Muscle layer of colon (tissue), 2 donors: ENCODE measurements around the gene GLCCI1.
"Not testable (repeated sequence)": the region's sequence is repeated elsewhere in the genome, so short reads cannot be mapped to it uniquely, and the experiment has no call there.

Experiments used
- H3K27ac ChIP-seq: one replicate; pipeline ENCODE4 v1.7.0; 2013; ENCODE audit warnings: low read depth, mild to moderate bottlenecking, low read length, moderate library complexity
- H3K27me3 ChIP-seq, 2 donors: one replicate each; pipeline ENCODE4 v1.7.0; 2013; ENCODE audit warnings: low read length in 2 of 2, mild to moderate bottlenecking in 2 of 2; ENCODE audit not compliant: insufficient read depth in 2 of 2, control insufficient read depth in 1 of 2
- H3K36me3 ChIP-seq: one replicate; pipeline ENCODE4 v1.7.0; 2013; ENCODE audit warnings: mild to moderate bottlenecking, low read length; ENCODE audit not compliant: insufficient read depth
- H3K4me1 ChIP-seq: one replicate; pipeline ENCODE4 v1.7.0; 2013; ENCODE audit warnings: mild to moderate bottlenecking, low read length; ENCODE audit not compliant: insufficient read depth
- H3K4me3 ChIP-seq, 2 donors: one replicate each; pipeline ENCODE4 v1.7.0; 2013; ENCODE audit warnings: low read length in 2 of 2, low read depth in 1 of 2, mild to moderate bottlenecking in 1 of 2, moderate library complexity in 1 of 2
- H3K9ac ChIP-seq: one replicate; pipeline ENCODE4 v1.7.0; 2013; ENCODE audit warnings: low read length
- H3K9me3 ChIP-seq: one replicate; pipeline ENCODE4 v1.7.0; 2013; ENCODE audit warnings: mild to moderate bottlenecking, low read length
- donor health status: abdominal sarcoma.
- donor health status: Adenocarcinoma of cecum.

Gene GLCCI1

GRCh38 chr7:7992506-7992905, 23.9 kb downstream of the GLCCI1 start:
- no peaks in the 10 kb centered on the region for H3K36me3 ChIP-seq
- H3K27ac ChIP-seq = no peak overlapping the region
- H3K4me1 ChIP-seq = peaks cover 9% of the 10 kb centered on the region
- no peaks in the 10 kb centered on the region for H3K9me3 ChIP-seq
- H3K4me3 ChIP-seq = no peak overlapping the region
- H3K27me3 ChIP-seq = no peaks in the 10 kb centered on the region
- no peak overlapping the region for H3K9ac ChIP-seq

GRCh38 chr7:7995348-7995747, 26.8 kb downstream of the GLCCI1 start:
- not testable (repeated sequence) for H3K36me3 ChIP-seq

GRCh38 chr7:7996568-7996967, 28.0 kb downstream of the GLCCI1 start:
- H3K4me3 ChIP-seq = no peak overlapping the region
- H3K27me3 ChIP-seq = no peaks in the 10 kb centered on the region
- H3K4me1 ChIP-seq = no peaks in the 10 kb centered on the region
- H3K9ac ChIP-seq = no peak overlapping the region
- no peak overlapping the region for H3K27ac ChIP-seq
- H3K9me3 ChIP-seq = no peaks in the 10 kb centered on the region
- H3K36me3 ChIP-seq = no peaks in the 10 kb centered on the region

More at GRCh38 chr7:7995348-7995747, 26.8 kb downstream of the GLCCI1 start:
- H3K27me3 ChIP-seq, H3K4me1 ChIP-seq, H3K27ac ChIP-seq, H3K4me3 ChIP-seq, H3K9me3 ChIP-seq, H3K9ac ChIP-seq: not testable (repeated sequence)

DNA sequence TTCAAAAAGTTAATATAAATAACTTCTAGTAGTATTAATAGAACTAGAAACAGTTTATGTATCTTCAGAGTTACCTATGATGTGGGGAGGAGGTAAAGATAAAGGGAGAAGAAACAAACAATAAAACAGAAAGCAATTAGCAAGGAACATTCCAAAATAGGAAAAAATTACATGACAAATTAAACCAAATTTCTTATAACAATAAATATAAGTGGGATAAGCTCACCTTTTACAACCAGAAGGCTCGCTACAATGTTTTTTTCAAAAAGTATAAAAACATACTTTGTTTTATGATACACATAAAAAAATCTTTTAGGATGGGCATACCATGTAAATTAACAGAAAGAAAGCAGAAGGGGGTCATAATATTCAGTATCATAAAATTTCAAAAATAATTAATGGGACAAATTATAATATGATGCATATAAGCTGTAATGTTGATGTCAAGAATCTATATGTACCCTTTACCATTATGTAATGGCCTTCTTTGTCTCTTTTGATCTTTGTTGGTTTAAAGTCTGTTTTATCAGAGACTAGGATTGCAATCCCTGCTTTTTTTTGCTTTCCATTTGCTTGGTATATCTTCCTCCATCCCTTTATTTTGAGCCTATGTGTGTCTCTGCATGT, 31.8 kb downstream of the GLCCI1 start:
- no peaks in the 10 kb centered on the region for H3K36me3 ChIP-seq
- H3K9ac ChIP-seq = no peak overlapping the region
- H3K4me3 ChIP-seq = no peak overlapping the region
- H3K27me3 ChIP-seq = no peaks in the 10 kb centered on the region
- no peaks in the 10 kb centered on the region for H3K4me1 ChIP-seq
- H3K9me3 ChIP-seq = no peaks in the 10 kb centered on the region
- no peak overlapping the region for H3K27ac ChIP-seq

DNA sequence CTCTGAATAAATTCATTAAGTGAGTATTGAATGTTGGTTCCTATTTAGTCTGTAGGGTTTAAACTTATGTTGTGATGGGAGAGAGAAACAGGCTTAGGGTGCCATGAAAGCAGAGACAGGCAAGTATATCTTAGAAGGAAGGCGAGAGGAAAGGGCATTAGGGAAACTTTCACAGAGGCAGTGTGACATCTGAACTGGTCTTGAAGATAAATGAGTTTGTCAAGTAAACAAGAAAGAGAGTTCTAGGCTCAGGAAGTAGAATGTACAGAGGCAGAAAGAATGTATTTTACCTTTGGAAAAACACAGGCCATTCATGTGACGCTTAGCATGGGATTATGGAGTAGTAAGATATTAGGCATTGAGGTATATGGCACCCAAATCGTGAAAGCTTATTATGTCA, 34.5 kb downstream of the GLCCI1 start:
- Histone ChIP-seq H3K9me3 (no peaks in the 10 kb centered on the region), H3K9ac (no peak overlapping the region), H3K36me3 (no peaks in the 10 kb centered on the region)

GRCh38 chr7:8005279-8005678, 36.7 kb downstream of the GLCCI1 start:
- H3K27me3 ChIP-seq = no peaks in the 10 kb centered on the region
- no peaks in the 10 kb centered on the region for H3K36me3 ChIP-seq
- no peak overlapping the region for H3K4me3 ChIP-seq
- no peak overlapping the region for H3K9ac ChIP-seq
- H3K4me1 ChIP-seq = no peaks in the 10 kb centered on the region
- no peaks in the 10 kb centered on the region for H3K9me3 ChIP-seq
- H3K27ac ChIP-seq = no peak overlapping the region

More for the DNA sequence above, 34.5 kb downstream of the GLCCI1 start:
- H3K4me3 ChIP-seq = no peak overlapping the region
- no peaks in the 10 kb centered on the region for H3K4me1 ChIP-seq
- H3K27ac ChIP-seq = no peak overlapping the region
- H3K27me3 ChIP-seq = no peaks in the 10 kb centered on the region

DNA sequence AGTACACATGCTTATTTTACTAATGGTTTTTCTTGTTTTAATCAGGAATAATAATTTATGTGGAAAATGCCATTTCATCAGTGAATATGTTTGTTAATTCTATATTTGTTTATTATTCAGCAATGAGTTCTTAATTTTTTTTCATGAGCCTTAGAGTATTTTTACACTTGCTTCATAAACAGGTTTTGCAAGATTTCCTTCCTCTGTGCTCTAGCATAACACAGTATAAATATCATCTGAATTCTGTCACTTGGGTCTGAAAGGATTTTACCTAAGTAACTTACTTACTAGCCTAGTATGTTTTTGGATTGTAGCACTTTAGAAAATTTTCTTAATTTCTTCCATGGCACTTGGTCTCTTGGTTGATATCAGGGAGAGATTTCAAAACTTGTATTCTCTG, 45.8 kb downstream of the GLCCI1 start:
- H3K27me3 ChIP-seq = no peaks in the 10 kb centered on the region
- no peak overlapping the region for H3K9ac ChIP-seq
- no peaks in the 10 kb centered on the region for H3K9me3 ChIP-seq
- no peak overlapping the region for H3K4me3 ChIP-seq
- no peak overlapping the region for H3K27ac ChIP-seq
- no peaks in the 10 kb centered on the region for H3K4me1 ChIP-seq
- H3K36me3 ChIP-seq = no peaks in the 10 kb centered on the region

DNA sequence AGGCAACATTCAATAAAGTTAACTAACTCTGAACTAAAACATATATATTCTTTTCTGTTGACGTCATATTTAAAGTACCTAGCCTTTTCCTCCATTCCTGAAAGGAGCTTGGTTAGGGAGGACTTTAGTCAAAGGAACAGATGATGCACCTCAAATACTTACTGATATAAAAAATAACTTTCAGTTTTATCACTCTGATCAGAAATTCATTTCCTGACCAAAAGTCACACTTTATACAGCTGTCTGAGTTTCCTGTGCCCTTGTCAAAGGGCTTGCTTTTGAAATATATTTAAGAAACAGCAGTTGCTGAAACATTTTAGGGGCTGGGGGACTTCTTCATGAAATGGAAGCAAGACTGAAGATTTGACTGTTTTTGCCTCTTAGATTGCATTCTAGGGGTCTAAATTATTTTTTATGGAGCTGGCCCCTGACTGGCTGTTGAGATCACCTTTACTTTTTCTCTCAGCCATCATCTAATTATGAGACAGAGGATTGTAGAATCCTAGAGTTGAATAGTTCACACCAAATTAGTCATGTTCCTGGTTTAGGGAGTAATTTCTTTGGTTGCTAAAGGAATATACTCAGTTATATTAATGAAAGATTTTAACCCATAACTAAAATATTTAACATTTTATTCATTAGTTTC, 46.6 kb downstream of the GLCCI1 start:
- H3K36me3 ChIP-seq = no peaks in the 10 kb centered on the region
- no peak overlapping the region for H3K9ac ChIP-seq
- H3K27me3 ChIP-seq = no peaks in the 10 kb centered on the region
- H3K27ac ChIP-seq = no peak overlapping the region
- H3K9me3 ChIP-seq = no peaks in the 10 kb centered on the region
- H3K4me3 ChIP-seq = no peak overlapping the region
- H3K4me1 ChIP-seq = no peaks in the 10 kb centered on the region

- Histone ChIP-seq H3K9ac (no peak overlapping the region), H3K4me3 (no peak overlapping the region), H3K9me3 (no peaks in the 10 kb centered on the region), H3K36me3 (no peaks in the 10 kb centered on the region), H3K27ac (no peak overlapping the region), H3K4me1 (no peaks in the 10 kb centered on the region), H3K27me3 (no peaks in the 10 kb centered on the region)
Observed at GRCh38 chr7:8015746-8016120, 47.1 kb downstream of the GLCCI1 start.

DNA sequence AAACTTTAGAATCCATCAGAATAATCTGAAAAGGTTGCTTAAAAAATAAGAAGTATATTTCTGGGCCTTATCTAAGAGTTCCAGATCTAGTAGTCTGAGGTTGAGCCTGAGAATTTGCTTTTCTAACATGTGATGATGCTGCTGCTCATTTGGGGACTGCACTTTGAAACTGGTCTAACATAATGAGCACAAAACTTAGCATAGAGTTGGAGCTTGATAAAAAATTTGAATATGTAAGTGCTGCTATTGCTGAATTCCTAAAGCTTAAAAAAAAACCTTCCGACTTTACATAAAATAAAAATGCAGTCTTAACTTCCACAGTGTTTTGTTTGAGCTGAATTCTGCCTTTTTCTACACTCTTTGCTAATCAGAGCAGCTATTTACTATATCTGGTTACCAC, 48.8 kb downstream of the GLCCI1 start:
- no peaks in the 10 kb centered on the region for H3K36me3 ChIP-seq
- H3K4me1 ChIP-seq = no peaks in the 10 kb centered on the region
- no peak overlapping the region for H3K27ac ChIP-seq
- no peaks in the 10 kb centered on the region for H3K9me3 ChIP-seq
- no peaks in the 10 kb centered on the region for H3K27me3 ChIP-seq
- H3K9ac ChIP-seq = no peak overlapping the region
- no peak overlapping the region for H3K4me3 ChIP-seq

GRCh38 chr7:8018961-8019360, 50.4 kb downstream of the GLCCI1 start:
- Histone ChIP-seq H3K36me3 (no peaks in the 10 kb centered on the region), H3K4me3 (no peak overlapping the region), H3K4me1 (no peaks in the 10 kb centered on the region), H3K27me3 (no peaks in the 10 kb centered on the region), H3K9me3 (no peaks in the 10 kb centered on the region), H3K27ac (no peak overlapping the region), H3K9ac (no peak overlapping the region)

DNA sequence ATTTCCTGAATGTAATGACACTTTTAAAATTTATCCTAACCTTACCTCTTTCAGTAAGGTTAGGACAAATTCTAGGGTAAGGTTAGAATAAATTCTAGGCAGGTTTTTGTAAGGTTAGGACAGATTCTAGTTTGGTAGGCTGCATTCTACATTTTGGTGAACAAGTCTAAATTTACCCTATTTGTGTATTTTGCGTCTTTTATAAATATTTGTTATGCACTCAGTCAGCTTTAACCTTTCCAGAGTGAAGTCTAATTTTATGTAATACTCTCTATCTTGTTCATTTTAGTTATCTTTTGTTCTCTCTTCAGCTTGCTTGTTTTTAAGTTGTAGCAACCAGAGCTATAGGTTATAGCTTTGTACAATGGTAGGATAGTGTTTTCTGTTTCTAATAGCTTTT, 54.0 kb downstream of the GLCCI1 start:
- H3K9me3 ChIP-seq = no peaks in the 10 kb centered on the region
- peaks cover 8% of the 10 kb centered on the region for H3K36me3 ChIP-seq
- no peak overlapping the region for H3K9ac ChIP-seq

More for the DNA sequence above, 54.0 kb downstream of the GLCCI1 start:
- H3K27ac ChIP-seq = no peak overlapping the region
- H3K4me1 ChIP-seq = no peaks in the 10 kb centered on the region
- no peaks in the 10 kb centered on the region for H3K27me3 ChIP-seq
- no peak overlapping the region for H3K4me3 ChIP-seq
